IPS-18c (cell line): ENCODE data around the gene SELENOO.

Experiments
- H3K4me3 ChIP-seq: 2 replicates; pipeline ENCODE4 v1.7.0; 2013; ENCODE audit warnings: low read depth, mild to moderate bottlenecking, low read length, moderate library complexity; ENCODE audit not compliant: insufficient read depth
- H3K9me3 ChIP-seq: one replicate; pipeline ENCODE4 v1.6.1; 2013; ENCODE audit warnings: mild to moderate bottlenecking, low read length, moderate library complexity; ENCODE audit not compliant: control insufficient read depth, insufficient read depth

SELENOO gene

GRCh38 chr22:50262973-50263617, 62.3 kb downstream of the SELENOO start:
- no peaks in the 10 kb centered on the region for H3K9me3 ChIP-seq
- H3K4me3 ChIP-seq = no peak overlapping the region

- no peak overlapping the region for H3K4me3 ChIP-seq
- no peaks in the 10 kb centered on the region for H3K9me3 ChIP-seq
Measured at GRCh38 chr22:50264104-50264745, 63.4 kb downstream of the SELENOO start.

- Histone ChIP-seq H3K4me3 (no peak overlapping the region), H3K9me3 (no peaks in the 10 kb centered on the region)
Measured at GRCh38 chr22:50264946-50265669, 64.3 kb downstream of the SELENOO start.

- H3K4me3 ChIP-seq = peak overlapping the region; percentile 28; the same call in 1 of the 2 replicates
- H3K9me3 ChIP-seq = no peaks in the 10 kb centered on the region
Measured at GRCh38 chr22:50266994-50267393, 66.2 kb downstream of the SELENOO start.
